ENCODE results near the gene OR2M3.

OR2M3 gene

GRCh38 chr1:248164031-248164430 lies 33.0 kb upstream of the OR2M3 start:
- H4K91ac ChIP-seq (ENCODE audit: low read depth, low read length) = no peak overlapping the region
- WGBS (ENCODE audit: extremely low coverage, insufficient coverage, insufficient read length) = no CpG with 5 or more reads among the region's 12 CpGs

GRCh38 chr1:248165186-248165585 lies 31.9 kb upstream of the OR2M3 start:
- H3K9ac ChIP-seq (ENCODE audit: low read length) = no peak overlapping the region
- no peak overlapping the region for H3K4me2 ChIP-seq (ENCODE audit: low read length)
- no peaks in the 10 kb centered on the region for H3K79me1 ChIP-seq (ENCODE audit: low read length)
- no peaks in the 10 kb centered on the region for H3K27me3 ChIP-seq (ENCODE audit: insufficient read depth, low read length)
- H4K12ac ChIP-seq (ENCODE audit: low read depth, low read length) = no peak overlapping the region
- no peak overlapping the region for H3K4me3 ChIP-seq (ENCODE audit: low read depth, low read length)
- H2BK120ac ChIP-seq (ENCODE audit: insufficient read depth, low read length, poor library complexity) = no peak overlapping the region
- no CpG with 5 or more reads among the region's 14 CpGs for WGBS (ENCODE audit: extremely low coverage, insufficient coverage, insufficient read length)
- no peak overlapping the region for H4K8ac ChIP-seq (ENCODE audit: low read depth, low read length)
- no peak overlapping the region for H3K18ac ChIP-seq (ENCODE audit: low read length)
- H3K9me3 ChIP-seq (ENCODE audit: insufficient read depth, low read depth, low read length) = peaks cover 7% of the 10 kb centered on the region
- no peak overlapping the region for H3K27ac ChIP-seq (ENCODE audit: low read depth, low read length)
- no peak overlapping the region for H2AK5ac ChIP-seq (ENCODE audit: low read length)
- H2BK5ac ChIP-seq (ENCODE audit: low read depth, low read length, poor library complexity) = no peak overlapping the region
- no peak for DNase-seq
- no peaks in the 10 kb centered on the region for H3K4me1 ChIP-seq (ENCODE audit: control insufficient read depth in 1 of 2, insufficient read depth in 2 of 2, low read length in 2 of 2)
- H3K79me2 ChIP-seq (ENCODE audit: control insufficient read depth, insufficient read depth, low read length, poor library complexity) = no peaks in the 10 kb centered on the region
- no peak overlapping the region for H2BK12ac ChIP-seq (ENCODE audit: low read length)
- H3K4ac ChIP-seq (ENCODE audit: low read depth, low read length) = no peak overlapping the region
- H2AFZ ChIP-seq (ENCODE audit: insufficient read depth, low read length, poor library complexity) = no peak overlapping the region
- H4K91ac ChIP-seq (ENCODE audit: low read depth, low read length) = no peak overlapping the region
- no peak overlapping the region for H3K14ac ChIP-seq (ENCODE audit: low read length)
- H3K36me3 ChIP-seq (ENCODE audit: control insufficient read depth in 1 of 2, insufficient read depth in 2 of 2, low read length in 2 of 2) = no peaks in the 10 kb centered on the region
- no peak overlapping the region for H3K23ac ChIP-seq (ENCODE audit: low read length)

More at GRCh38 chr1:248164031-248164430, 33.0 kb upstream of the OR2M3 start:
- H3K79me1 ChIP-seq (ENCODE audit: low read length) = no peaks in the 10 kb centered on the region
- no peak overlapping the region for H2AFZ ChIP-seq (ENCODE audit: insufficient read depth, low read length, poor library complexity)
- H3K4me1 ChIP-seq (ENCODE audit: control insufficient read depth in 1 of 2, insufficient read depth in 2 of 2, low read length in 2 of 2) = no peaks in the 10 kb centered on the region
- no peak overlapping the region for H3K4me3 ChIP-seq (ENCODE audit: low read depth, low read length)
- no peak overlapping the region for H3K9ac ChIP-seq (ENCODE audit: low read length)
- no peak overlapping the region for H3K18ac ChIP-seq (ENCODE audit: low read length)
- no peak overlapping the region for H3K4ac ChIP-seq (ENCODE audit: low read depth, low read length)
- H3K27me3 ChIP-seq (ENCODE audit: insufficient read depth, low read length) = no peaks in the 10 kb centered on the region
- no peak for DNase-seq
- H2BK12ac ChIP-seq (ENCODE audit: low read length) = no peak overlapping the region
- H2BK120ac ChIP-seq (ENCODE audit: insufficient read depth, low read length, poor library complexity) = no peak overlapping the region
- no peaks in the 10 kb centered on the region for H3K36me3 ChIP-seq (ENCODE audit: control insufficient read depth in 1 of 2, insufficient read depth in 2 of 2, low read length in 2 of 2)
- no peak overlapping the region for H2AK5ac ChIP-seq (ENCODE audit: low read length)
- H3K14ac ChIP-seq (ENCODE audit: low read length) = no peak overlapping the region
- no peak overlapping the region for H4K12ac ChIP-seq (ENCODE audit: low read depth, low read length)
- no peak overlapping the region for H3K4me2 ChIP-seq (ENCODE audit: low read length)
- H4K8ac ChIP-seq (ENCODE audit: low read depth, low read length) = no peak overlapping the region
- no peak overlapping the region for H2BK5ac ChIP-seq (ENCODE audit: low read depth, low read length, poor library complexity)
- H3K79me2 ChIP-seq (ENCODE audit: control insufficient read depth, insufficient read depth, low read length, poor library complexity) = no peaks in the 10 kb centered on the region
- H3K9me3 ChIP-seq (ENCODE audit: insufficient read depth, low read depth, low read length) = peaks cover 11% of the 10 kb centered on the region
- H3K27ac ChIP-seq (ENCODE audit: low read depth, low read length) = no peak overlapping the region
- H3K23ac ChIP-seq (ENCODE audit: low read length) = no peak overlapping the region

- Histone ChIP-seq H2AFZ (ENCODE audit: insufficient read depth, low read length, poor library complexity) (no peak within 1 kb of the TSS), H3K14ac (ENCODE audit: low read length) (no peak within 1 kb of the TSS), H3K27ac (ENCODE audit: low read depth, low read length) (no peak within 1 kb of the TSS), H4K91ac (ENCODE audit: low read depth, low read length) (no peak within 1 kb of the TSS), H3K9ac (ENCODE audit: low read length) (no peak within 1 kb of the TSS), H4K8ac (ENCODE audit: low read depth, low read length) (no peak within 1 kb of the TSS), H2BK12ac (ENCODE audit: low read length) (no peak within 1 kb of the TSS), H3K9me3 (ENCODE audit: insufficient read depth, low read depth, low read length) (peaks cover 2% of the 10 kb centered on the region), H2BK5ac (ENCODE audit: low read depth, low read length, poor library complexity) (no peak within 1 kb of the TSS), H3K79me2 (ENCODE audit: control insufficient read depth, insufficient read depth, low read length, poor library complexity) (no peaks in the 10 kb centered on the region), H3K18ac (ENCODE audit: low read length) (no peak within 1 kb of the TSS), H3K4me2 (ENCODE audit: low read length) (no peak within 1 kb of the TSS), H3K23ac (ENCODE audit: low read length) (no peak within 1 kb of the TSS), H3K4me3 (ENCODE audit: low read depth, low read length) (no peak within 1 kb of the TSS), H3K79me1 (ENCODE audit: low read length) (no peaks in the 10 kb centered on the region), H3K36me3 (ENCODE audit: control insufficient read depth in 1 of 2, insufficient read depth in 2 of 2, low read length in 2 of 2) (no peaks in the 10 kb centered on the region), H3K27me3 (ENCODE audit: insufficient read depth, low read length) (no peaks in the 10 kb centered on the region), H2AK5ac (ENCODE audit: low read length) (no peak within 1 kb of the TSS), H4K12ac (ENCODE audit: low read depth, low read length) (no peak within 1 kb of the TSS), H3K4ac (ENCODE audit: low read depth, low read length) (no peak within 1 kb of the TSS), H3K4me1 (ENCODE audit: control insufficient read depth in 1 of 2, insufficient read depth in 2 of 2, low read length in 2 of 2) (no peaks in the 10 kb centered on the region), H2BK120ac (ENCODE audit: insufficient read depth, low read length, poor library complexity) (no peak within 1 kb of the TSS)
- no peak for DNase-seq
Observed at GRCh38 chr1:248174521-248174920, 22.5 kb upstream of the OR2M3 start, which contains the start of gene OR2M2. Gene OR2M2, plus strand, starts transcription at chr1:248174821. Its CDS starts 5,165 bp downstream, at chr1:248179986.

GRCh38 chr1:248183996-248184395 lies 13.1 kb upstream of the OR2M3 start:
- Histone ChIP-seq H2AK5ac (ENCODE audit: low read length) (no peak overlapping the region), H3K27ac (ENCODE audit: low read depth, low read length) (no peak overlapping the region), H3K18ac (ENCODE audit: low read length) (no peak overlapping the region), H2BK120ac (ENCODE audit: insufficient read depth, low read length, poor library complexity) (no peak overlapping the region), H3K9ac (ENCODE audit: low read length) (no peak overlapping the region), H3K9me3 (ENCODE audit: insufficient read depth, low read depth, low read length) (peaks cover 15% of the 10 kb centered on the region), H3K79me1 (ENCODE audit: low read length) (no peaks in the 10 kb centered on the region), H3K23ac (ENCODE audit: low read length) (no peak overlapping the region), H2AFZ (ENCODE audit: insufficient read depth, low read length, poor library complexity) (no peak overlapping the region), H3K4me3 (ENCODE audit: low read depth, low read length) (no peak overlapping the region), H3K14ac (ENCODE audit: low read length) (no peak overlapping the region), H3K79me2 (ENCODE audit: control insufficient read depth, insufficient read depth, low read length, poor library complexity) (no peaks in the 10 kb centered on the region), H4K12ac (ENCODE audit: low read depth, low read length) (no peak overlapping the region), H3K4ac (ENCODE audit: low read depth, low read length) (no peak overlapping the region), H3K4me2 (ENCODE audit: low read length) (no peak overlapping the region), H3K4me1 (ENCODE audit: control insufficient read depth in 1 of 2, insufficient read depth in 2 of 2, low read length in 2 of 2) (no peaks in the 10 kb centered on the region), H2BK12ac (ENCODE audit: low read length) (no peak overlapping the region), H4K91ac (ENCODE audit: low read depth, low read length) (no peak overlapping the region), H2BK5ac (ENCODE audit: low read depth, low read length, poor library complexity) (no peak overlapping the region), H4K8ac (ENCODE audit: low read depth, low read length) (no peak overlapping the region), H3K27me3 (ENCODE audit: insufficient read depth, low read length) (no peaks in the 10 kb centered on the region), H3K36me3 (ENCODE audit: control insufficient read depth in 1 of 2, insufficient read depth in 2 of 2, low read length in 2 of 2) (no peaks in the 10 kb centered on the region)
- no peak for DNase-seq
- WGBS (ENCODE audit: extremely low coverage, insufficient coverage, insufficient read length) = no CpG with 5 or more reads among the region's 7 CpGs

Data from trophoblast cell (in vitro differentiated cells and primary cell).